Stimulated activated naive CD8-positive, alpha-beta T cell treated with anti-CD3 and anti-CD28 coated beads, Interleukin-15, Interleukin-2, amounts not matched to agents 100 U/mL and 50 U/mL, for 24 hours (primary cell): ENCODE data around the gene ASPSCR1.

Experiments
- ATAC-seq: fragments of 150-1000 bp; cut with Tn5 transposase; one replicate; pipeline ENCODE4 v1.10.0; 2021
- DNase-seq: peaks from one replicate; pipeline ENCODE4 v3.0.0; 2021

Gene ASPSCR1

DNA sequence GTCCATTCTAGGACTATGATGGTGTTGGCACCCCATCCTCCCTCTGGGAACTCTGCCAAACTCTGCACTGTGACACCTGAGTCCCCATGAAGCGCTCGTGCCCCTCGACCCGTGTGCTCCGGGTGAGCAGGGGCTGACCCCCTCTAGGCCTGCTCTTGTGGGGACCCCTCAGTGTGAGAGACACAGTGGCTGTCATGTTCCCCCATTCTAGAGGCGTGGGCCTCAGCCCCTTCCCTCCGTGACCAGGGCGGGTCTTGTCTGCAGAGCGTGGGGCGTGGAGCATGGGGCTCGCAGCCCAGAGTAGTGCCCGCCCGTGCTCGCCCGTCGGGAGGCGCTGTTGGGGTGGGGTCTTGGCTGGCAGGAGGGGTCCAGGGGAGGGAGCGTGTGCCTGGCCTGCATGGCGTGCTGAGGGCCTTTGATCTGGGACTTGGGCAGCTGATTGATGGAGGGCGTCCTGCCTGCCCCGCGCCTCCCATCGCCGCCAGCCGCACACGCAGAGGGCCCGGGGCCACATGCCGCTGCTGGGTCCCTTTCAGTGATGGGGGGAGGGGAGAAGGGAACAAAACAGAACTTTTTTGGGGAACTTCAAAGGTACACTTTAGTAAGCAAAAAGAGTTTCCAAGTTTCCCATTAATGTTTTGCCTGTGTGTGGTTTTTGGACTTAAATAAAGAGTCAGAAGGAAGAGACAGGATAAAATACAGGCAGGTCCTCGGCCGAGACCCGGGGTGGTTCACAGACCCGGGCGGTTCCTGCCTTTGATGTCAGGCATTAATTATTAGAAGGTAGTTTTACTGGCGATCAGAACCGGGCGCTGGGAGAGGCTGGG, 22.8 kb downstream of the ASPSCR1 start:
- ATAC-seq: no peak
- DNase-seq: no peak

DNA sequence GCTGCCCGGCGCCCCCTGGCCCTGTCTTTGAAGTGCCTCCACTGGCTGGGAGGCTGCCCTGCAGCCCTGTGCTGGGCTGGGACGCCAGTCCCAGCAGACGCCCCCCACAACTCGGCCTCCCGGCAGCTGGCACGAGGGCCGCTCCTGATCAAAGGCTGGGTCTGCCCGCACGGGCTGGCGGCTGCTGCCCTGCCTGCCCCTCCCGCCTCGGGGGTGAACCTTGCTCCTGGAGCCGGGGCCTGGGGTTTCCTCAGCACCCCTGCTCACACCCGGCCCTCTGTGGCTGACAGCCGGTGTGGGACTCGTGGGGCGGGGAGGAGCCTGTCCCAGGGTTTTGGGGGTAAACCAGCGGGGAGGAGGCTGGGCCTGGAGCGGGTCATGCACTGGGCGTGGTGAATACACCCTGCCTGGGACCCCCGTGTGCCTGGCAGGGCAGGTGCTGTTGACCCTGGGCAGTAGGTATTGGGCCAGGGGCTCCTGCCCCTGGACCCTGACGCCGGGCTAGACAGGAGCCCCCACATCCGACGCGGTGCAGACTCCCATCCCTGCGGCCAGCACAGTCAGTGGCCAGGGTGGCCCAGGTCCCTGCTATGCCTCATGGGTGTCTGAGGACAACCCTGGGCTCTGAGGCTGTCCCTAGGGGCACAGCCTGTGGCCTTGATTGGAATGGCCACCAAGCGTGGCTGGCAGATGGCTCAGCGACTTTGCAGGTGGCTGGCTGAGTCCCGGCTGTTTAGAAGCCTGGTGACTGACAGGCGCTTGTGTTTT, 23.6 kb downstream of the ASPSCR1 start:
- DNase-seq (no peak), ATAC-seq (no peak)

GRCh38 chr17:82001571-82002056, 24.2 kb downstream of the ASPSCR1 start:
- DNase-seq: no peak
- ATAC-seq: no peak

GRCh38 chr17:82003411-82004381, 26.3 kb downstream of the ASPSCR1 start:
- peak; percentile 35 for DNase-seq
- peak; percentile 69 for ATAC-seq

DNA sequence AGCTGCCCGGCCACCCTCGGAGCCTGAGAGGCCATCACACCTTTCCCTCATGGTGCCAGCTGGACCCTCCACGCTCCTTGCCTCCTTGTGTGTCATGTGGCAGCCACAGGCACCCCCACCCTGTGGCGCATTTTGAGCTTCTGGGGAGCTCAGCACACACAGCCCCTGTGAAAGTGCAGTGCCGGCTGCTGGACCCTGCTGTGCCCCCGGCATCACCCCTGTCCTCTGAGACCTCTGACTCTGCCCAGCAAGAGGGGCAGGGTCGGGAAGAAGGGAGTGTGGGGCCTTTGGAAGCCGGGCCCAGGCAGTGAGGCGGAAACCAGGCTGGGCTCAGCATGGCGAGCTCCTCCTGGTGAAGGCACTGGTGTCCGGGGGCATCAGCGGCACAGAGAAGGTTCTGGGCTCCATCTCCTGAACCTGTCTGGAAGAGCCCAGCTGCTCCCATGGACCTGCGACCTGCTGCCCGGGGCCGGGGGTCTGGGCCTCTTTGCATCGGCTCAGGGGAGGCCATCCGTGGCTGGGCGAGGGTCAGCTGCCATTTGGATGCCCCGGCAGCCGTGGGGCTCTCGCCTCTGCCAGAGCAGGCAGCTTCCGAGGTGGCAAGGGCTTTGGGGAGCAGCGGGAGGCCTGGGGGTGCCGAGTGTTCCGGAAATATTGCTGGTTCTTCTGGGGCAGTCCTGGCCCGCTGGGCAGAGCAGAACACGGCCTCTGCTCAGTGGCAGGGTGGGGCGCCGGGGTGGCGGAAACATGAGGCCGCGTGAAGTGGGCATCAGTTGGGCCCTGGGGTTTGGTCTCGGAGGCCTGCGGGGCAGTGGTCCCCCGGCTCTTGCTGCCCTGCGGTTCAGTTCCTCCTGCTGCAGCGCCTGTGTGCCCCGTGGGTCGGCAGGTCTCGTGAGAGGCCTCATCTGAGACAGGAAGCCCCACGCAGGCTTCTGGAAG, 27.4 kb downstream of the ASPSCR1 start:
- DNase-seq (no peak), ATAC-seq (no peak)

- DNase-seq (no peak), ATAC-seq (no peak)
Measured at GRCh38 chr17:82005701-82006348, 28.4 kb downstream of the ASPSCR1 start.

GRCh38 chr17:82006468-82007227, 29.2 kb downstream of the ASPSCR1 start:
- DNase-seq (no peak), ATAC-seq (no peak)

DNA sequence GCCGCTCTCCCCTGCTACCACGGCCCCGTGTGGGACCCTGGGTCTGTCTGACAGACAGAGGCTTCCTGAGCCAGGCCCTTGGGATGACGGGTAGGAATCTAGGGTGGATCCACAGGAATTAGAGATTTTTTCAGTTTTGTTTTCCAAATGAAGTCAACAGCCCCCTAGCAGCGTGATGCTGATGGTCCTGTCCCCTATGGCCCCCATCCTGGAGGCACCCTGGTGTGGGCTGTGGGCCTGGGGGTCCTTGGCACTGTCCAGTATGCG, 29.7 kb downstream of the ASPSCR1 start:
- DNase-seq: no peak
- no peak for ATAC-seq

- no peak for ATAC-seq
Measured at GRCh38 chr17:82007495-82008257, 30.2 kb downstream of the ASPSCR1 start.

DNA sequence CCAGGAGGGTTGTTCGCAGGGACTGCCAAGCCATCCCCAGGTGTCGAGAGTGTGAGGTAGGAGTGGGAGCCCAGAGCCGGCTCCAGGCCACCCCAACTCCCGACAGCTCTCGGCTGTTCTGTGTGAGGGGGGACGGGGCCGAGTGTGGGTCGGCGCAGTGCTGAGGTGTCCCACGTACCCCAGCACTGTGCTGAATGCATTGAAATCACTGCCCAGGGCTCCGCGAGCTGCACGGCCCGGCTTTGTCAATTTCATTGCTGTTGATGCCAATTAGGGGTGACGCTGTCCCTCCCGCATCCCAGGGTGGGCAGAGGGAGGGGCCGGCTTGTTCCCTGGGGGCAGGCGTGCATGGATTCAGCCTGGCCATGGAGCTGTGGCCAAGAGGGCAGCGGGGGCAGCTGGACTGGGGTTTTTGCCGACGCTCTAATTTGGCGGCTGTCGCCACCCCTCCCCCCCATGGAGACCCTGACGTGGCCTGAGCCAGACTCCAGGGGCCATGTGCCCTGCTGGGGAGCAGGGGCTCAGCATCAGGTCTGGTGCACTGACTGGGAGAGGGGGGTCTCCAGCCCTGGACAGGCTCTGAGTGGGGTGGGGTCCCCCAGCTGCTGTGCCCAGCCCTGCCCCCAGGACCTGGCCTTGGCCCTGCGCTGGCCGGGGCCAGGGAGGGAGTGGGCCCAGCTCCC, 31.0 kb downstream of the ASPSCR1 start:
- ATAC-seq (no peak), DNase-seq (no peak)

More at GRCh38 chr17:82007495-82008257, 30.2 kb downstream of the ASPSCR1 start:
- DNase-seq: no peak

GRCh38 chr17:82008941-82009405, 31.5 kb downstream of the ASPSCR1 start:
- no peak for ATAC-seq

GRCh38 chr17:82009413-82009812, 32.0 kb downstream of the ASPSCR1 start:
- DNase-seq (no peak), ATAC-seq (peak; percentile 21)

More at GRCh38 chr17:82008941-82009405, 31.5 kb downstream of the ASPSCR1 start:
- DNase-seq: no peak

DNA sequence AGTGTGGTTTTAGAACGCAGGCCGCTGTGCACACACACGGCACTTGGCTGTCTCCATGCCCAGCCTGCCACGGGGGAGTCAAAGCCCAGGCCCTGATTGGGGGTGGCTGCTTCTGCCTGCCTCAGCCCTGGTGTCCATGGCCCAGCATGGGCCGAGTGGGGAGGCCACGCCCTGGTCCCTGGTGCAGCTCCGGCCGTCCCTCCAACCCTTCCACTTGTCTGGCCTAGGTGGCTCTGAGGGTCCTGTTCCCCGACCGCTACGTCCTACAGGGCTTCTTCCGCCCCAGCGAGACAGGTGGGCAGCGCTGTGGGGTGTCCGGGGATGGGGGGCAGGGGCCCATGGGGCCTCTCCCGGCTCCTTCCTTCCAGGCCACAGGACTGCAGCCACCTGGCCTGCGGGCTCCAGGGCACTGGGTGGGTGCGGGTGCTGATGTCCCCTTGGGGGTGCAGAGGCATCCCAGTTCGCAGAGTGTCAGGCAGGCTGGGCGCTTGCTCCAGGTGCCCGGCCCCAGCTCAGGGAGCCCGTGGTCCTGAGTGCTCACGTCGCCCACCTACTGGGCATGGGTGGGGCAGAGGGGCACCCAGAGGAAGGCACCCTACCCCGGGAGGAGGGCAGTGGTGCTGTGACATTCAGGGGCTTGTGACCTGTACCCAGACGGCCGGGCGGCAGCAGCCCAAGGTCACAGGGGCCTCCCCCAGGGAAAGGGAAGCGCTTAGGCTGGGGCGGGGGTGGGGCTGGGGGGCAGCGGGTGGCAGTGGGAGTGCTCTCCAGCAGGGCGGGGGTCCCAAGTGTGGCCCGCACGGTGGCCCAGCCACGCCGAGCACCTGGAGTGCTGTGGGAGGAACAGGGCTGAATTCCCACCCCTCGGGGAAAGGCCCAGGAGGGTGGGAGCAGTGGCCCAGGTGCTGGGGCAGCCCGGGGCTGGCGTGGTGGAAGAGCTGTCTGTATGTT, 33.4 kb downstream of the ASPSCR1 start:
- ATAC-seq: no peak
- no peak for DNase-seq

DNA sequence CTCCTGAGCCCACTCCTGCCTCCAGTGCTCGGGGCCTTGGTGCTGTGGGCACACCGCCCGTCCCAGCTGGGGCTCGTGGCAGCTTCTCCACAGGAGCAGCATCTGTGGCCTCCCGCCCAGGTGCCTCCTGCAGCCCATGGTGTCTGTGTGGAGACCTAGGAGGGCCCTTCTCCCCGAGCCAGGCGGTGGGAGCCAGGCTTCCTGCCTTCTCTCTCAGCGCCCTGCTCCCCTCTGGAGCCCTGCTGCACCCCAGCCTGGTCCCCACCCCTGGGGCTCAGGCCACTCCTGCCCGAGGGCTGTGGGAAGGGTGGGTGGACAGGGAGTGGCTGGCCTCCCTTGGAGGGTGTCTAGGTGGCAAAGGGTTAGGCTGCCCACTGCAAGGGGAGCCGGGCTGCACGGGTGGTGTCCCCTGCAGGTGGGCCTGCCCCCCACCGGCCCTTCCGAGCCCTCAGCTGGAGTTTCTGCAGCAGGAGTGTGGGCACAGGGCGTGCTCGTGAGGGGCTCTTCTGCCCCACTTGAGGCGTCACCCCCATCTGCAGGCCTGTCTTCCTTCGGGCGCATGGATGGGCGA, 34.3 kb downstream of the ASPSCR1 start:
- ATAC-seq (no peak), DNase-seq (no peak)

- DNase-seq (no peak), ATAC-seq (no peak)
Measured at GRCh38 chr17:82012261-82012639, 34.8 kb downstream of the ASPSCR1 start.

GRCh38 chr17:82012640-82013295, 35.3 kb downstream of the ASPSCR1 start:
- DNase-seq (no peak), ATAC-seq (no peak)
